Bronchial epithelial cell (primary cell): ENCODE measurements around the gene DCC. TPM values are rescaled to one million over a fixed set of nuclear protein-coding genes. Genes with fewer than 3 reads are reported as not detected.

ENCODE experiments used
- DNase-seq: peaks from one replicate; pipeline ENCODE4 v3.0.0-alpha.2; 2010; ENCODE audit warnings: low read depth
- FAIRE-seq: peaks from 2 replicates; lab custom pipeline; 2011; peaks lifted over from hg19 to GRCh38; lab: Jason Lieb, UNC
- H3K27me3 ChIP-seq: 2 replicates; pipeline ENCODE4 v1.5.1; 2011; ENCODE audit warnings: low read length; ENCODE audit not compliant: control insufficient read depth, insufficient read depth
- H3K36me3 ChIP-seq: 2 replicates; pipeline ENCODE4 v1.5.1; 2011; ENCODE audit warnings: low read length; ENCODE audit not compliant: control insufficient read depth, insufficient read depth
- H3K4me3 ChIP-seq: 2 replicates; pipeline ENCODE4 v1.5.1; 2011; ENCODE audit warnings: mild to moderate bottlenecking, low read depth, low read length, control low read depth
- CTCF ChIP-seq: IDR thresholded peaks from 2 replicates; pipeline ENCODE4 v1.5.1; 2011; ENCODE audit warnings: mild to moderate bottlenecking, moderate library complexity, low read length, control low read depth, inconsistent platforms; ENCODE audit not compliant: insufficient read depth, severe bottlenecking
- total RNA-seq: library from RNA; depleted of rRNA; stranded (reverse); fragments of >200 nt; gene quantifications from 2 replicates; pipeline ENCODE4 v1.2.1, GENCODE V29; 2014

DCC gene
- total RNA-seq, 1 donor from 2014 or later = not detected

- Histone ChIP-seq H3K36me3 (no peaks in the 10 kb centered on the region), H3K27me3 (no peaks in the 10 kb centered on the region), H3K4me3 (no peak overlapping the region)
- no peak for TF ChIP-seq CTCF
- DNase-seq (peak; percentile 84), FAIRE-seq (no peak)
Observed at GRCh38 chr18:52937840-52938239, 597.8 kb downstream of the DCC start.

- FAIRE-seq = no peak
- no peaks in the 10 kb centered on the region for H3K36me3 ChIP-seq
- no peak overlapping the region for H3K4me3 ChIP-seq
- DNase-seq = no peak
- no peak for TF ChIP-seq CTCF
- H3K27me3 ChIP-seq = no peaks in the 10 kb centered on the region
Observed at GRCh38 chr18:52945552-52945951, 605.6 kb downstream of the DCC start.

GRCh38 chr18:52948868-52949444 is 609.0 kb downstream of the DCC start:
- TF ChIP-seq CTCF = no peak
- H3K36me3 ChIP-seq = no peaks in the 10 kb centered on the region
- no peak for FAIRE-seq
- no peak overlapping the region for H3K4me3 ChIP-seq
- H3K27me3 ChIP-seq = no peaks in the 10 kb centered on the region
- DNase-seq = no peak

- no peak for TF ChIP-seq CTCF
- no peaks in the 10 kb centered on the region for H3K27me3 ChIP-seq
- FAIRE-seq (no peak), DNase-seq (peak; percentile 21)
- H3K36me3 ChIP-seq = no peaks in the 10 kb centered on the region
- no peak overlapping the region for H3K4me3 ChIP-seq
Observed at GRCh38 chr18:52950155-52950554, 610.2 kb downstream of the DCC start.

GRCh38 chr18:52953387-52953786 is 613.4 kb downstream of the DCC start:
- TF ChIP-seq CTCF = no peak
- DNase-seq (no peak), FAIRE-seq (no peak)
- no peak overlapping the region for H3K4me3 ChIP-seq
- no peaks in the 10 kb centered on the region for H3K36me3 ChIP-seq
- no peaks in the 10 kb centered on the region for H3K27me3 ChIP-seq

- Histone ChIP-seq H3K27me3 (no peaks in the 10 kb centered on the region), H3K36me3 (no peaks in the 10 kb centered on the region), H3K4me3 (no peak overlapping the region)
- FAIRE-seq = no peak
- no peak for DNase-seq
- TF ChIP-seq CTCF = no peak
Observed at GRCh38 chr18:52963481-52963880, 623.5 kb downstream of the DCC start.
